ENCODE measurements around the gene FAM221B. TPM values are rescaled to one million over a fixed set of nuclear protein-coding genes. Genes with fewer than 3 reads are reported as not detected.
A peak's percentile ranks its signal among the peaks of the same experiment; 100 is the strongest.

The FAM221B gene
- total RNA-seq, 2 experiments from 2014 or later, result not detected

DNA sequence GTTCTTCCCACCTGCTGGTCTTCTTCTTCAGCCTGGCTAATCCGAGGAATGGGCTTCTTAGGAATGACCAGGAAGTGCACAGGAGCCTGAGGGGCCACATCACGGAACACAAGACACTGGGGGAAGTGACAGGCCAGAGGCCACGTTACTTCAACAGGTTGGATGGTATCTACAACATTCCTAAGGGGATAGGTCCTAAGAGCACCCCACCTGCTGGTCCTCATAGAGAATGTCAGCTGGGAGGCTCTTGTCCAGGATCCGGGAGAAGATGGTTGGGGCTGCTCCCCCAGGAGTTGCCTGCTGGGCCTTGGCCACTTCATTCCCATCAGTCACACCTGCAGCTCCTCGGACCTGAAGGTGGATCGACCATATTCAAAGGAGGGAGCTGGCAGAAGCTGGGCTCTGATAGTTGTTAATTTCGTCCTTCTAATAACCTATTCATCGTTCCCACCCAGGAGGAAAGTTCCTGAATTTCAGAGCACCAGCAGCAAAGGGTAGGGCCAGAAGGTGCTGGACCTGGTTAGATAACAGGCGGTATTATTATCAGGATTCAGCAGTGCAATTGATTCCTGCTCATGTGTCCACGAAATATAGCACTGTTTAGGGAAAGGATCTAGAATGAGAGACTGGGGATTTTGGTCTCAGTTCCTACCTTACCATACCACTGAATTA, 15.0 kb downstream of the FAM221B start:
- Mint-ChIP-seq H3K9me3 (no peaks in the 10 kb centered on the region), H3K27me3 (ENCODE audit: low read depth) (no peaks in the 10 kb centered on the region), H3K27ac (no peak overlapping the region), H3K4me3 (peak overlapping the region; percentile 92), H3K4me1 (ENCODE audit: low read depth) (peaks cover 28% of the 10 kb centered on the region), H3K36me3 (ENCODE audit: low read depth) (no peaks in the 10 kb centered on the region)
- intact Hi-C loops (cut with micrococcal nuclease), result loop anchor here (2.0 to 5.0 kb wide), 3 partner anchors 23 to 444 kb away; partner anchors contain the start of genes GNE and NPR2
- no peak for DNase-seq
- CTCF ChIA-PET, result interaction anchor here (1.0 to 2.3 kb wide), 7 partner anchors 12 to 197 kb away, joined by 3 to 15 read pairs (median 4); partner anchors contain the start of genes CREB3, FAM221B, GBA2 and RGP1

DNA sequence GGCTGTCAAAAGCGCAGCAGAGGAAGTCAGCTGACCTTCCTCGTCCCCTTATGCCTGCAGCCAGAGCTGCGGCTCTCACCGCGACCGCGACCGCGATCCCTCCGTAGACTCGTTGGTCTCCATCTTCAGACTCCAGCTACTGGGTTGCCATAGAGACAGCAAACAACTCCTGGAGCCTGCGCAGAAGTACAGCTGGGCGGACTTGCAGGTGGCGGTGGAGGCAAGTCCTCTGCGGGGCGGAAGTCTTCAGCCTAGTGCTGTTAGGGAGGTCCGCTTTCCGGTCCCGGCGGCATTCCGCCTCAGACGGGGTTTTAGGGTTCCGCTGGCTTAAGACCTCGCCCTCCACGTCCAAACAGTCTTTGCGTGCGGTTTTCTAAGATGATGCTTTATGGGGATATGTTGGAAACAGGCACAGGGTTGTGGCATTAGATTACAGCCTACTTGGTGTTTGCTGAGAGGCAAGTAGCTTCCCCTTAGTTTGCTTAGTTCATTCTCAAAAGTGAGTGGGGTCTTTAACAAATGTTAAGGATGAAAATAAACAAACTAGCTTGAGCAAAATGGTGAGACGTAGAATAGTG, 16.4 kb downstream of the FAM221B start, which contains the start of gene SPAG8:
TSS of gene SPAG8 (minus strand) at position 238 of the 578 bp plus-strand sequence. CDS start at position 123, 115 bp downstream.
- CTCF ChIA-PET, result interaction anchor here (0.6 to 2.7 kb wide), 11 partner anchors 14 to 143 kb away, joined by 3 to 11 read pairs (median 4); no protein-coding TSS in a partner anchor
- Mint-ChIP-seq H3K4me3 (peak within 1 kb of the TSS; percentile 82), H3K27ac (peak within 1 kb of the TSS; percentile 88), H3K27me3 (ENCODE audit: low read depth) (no peaks in the 10 kb centered on the region), H3K9me3 (no peaks in the 10 kb centered on the region), H3K4me1 (ENCODE audit: low read depth) (peaks cover 28% of the 10 kb centered on the region), H3K36me3 (ENCODE audit: low read depth) (no peaks in the 10 kb centered on the region)
- DNase-seq, result peak; percentile 96
- intact Hi-C loops (cut with micrococcal nuclease), result loop anchor here (2.0 to 5.0 kb wide), 2 partner anchors 21 to 445 kb away; partner anchors contain the start of genes GNE and NPR2

DNA sequence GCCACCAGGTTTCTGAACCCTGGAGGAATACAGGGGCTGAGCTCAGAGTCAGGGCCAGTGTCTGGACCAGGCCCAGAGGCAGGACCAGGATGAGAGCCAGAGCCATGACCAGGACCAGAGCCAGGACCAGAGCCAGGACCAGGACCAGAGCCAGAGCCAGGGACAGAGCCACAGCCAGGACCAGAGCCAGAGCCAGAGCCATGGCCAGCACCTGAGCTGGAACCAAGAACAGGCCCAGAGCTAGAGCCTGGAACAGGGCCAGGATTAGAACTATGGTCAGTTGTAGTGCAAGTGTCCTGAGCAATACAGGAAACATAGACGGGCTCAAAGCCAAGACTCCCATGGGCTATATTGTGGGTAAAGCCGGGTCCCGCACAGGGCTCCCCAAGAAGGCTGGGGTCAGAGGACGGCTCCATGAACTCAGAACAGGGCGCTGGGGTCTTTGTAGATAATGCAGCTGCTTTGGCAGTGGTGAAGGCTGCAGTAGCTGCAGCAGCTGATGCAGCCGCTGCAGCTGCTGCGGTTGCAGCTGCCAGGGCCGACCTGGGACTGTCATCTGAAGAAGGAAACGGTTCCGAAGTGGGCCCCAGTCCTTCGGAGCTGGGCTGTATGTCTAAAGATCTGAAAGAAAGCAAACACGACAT, 17.0 kb downstream of the FAM221B start:
- no peaks in the 10 kb centered on the region for H3K27me3 Mint-ChIP-seq (ENCODE audit: low read depth)
- H3K4me3 Mint-ChIP-seq, result peak overlapping the region; percentile 82
- peak overlapping the region; percentile 88 for H3K27ac Mint-ChIP-seq
- H3K4me1 Mint-ChIP-seq (ENCODE audit: low read depth), result peaks cover 32% of the 10 kb centered on the region
- H3K36me3 Mint-ChIP-seq (ENCODE audit: low read depth), result no peaks in the 10 kb centered on the region
- CTCF ChIA-PET, result interaction anchor here (0.5 to 2.7 kb wide), 9 partner anchors 15 to 92 kb away, joined by 3 to 11 read pairs (median 4); no protein-coding TSS in a partner anchor
- intact Hi-C loops (cut with micrococcal nuclease), result loop anchor here (2.0 to 5.0 kb wide), 2 partner anchors 21 to 446 kb away; partner anchors contain the start of genes GNE and NPR2
- H3K9me3 Mint-ChIP-seq, result no peaks in the 10 kb centered on the region
- DNase-seq, result no peak

DNA sequence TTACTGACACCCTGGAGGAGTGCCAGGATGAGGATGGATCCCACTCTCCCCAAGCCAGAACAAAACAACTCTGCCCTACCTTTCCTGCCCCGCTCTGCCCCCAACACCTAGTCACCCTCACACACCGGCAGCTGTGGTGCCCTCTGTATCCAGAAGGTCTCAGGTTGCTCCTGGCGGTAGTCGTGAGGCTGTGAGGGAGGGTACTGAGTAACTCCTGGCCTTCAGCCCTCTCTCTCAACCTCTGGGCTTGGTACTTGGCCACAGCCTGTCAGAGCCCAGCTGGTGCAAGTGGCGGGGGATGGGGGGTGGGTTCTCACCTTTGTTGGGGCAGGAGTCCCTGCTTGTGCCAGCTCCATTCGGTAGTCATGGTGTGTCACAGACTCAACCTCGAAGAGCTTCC, 18.4 kb downstream of the FAM221B start:
- H3K4me1 Mint-ChIP-seq (ENCODE audit: low read depth), result peaks cover 29% of the 10 kb centered on the region
- no peaks in the 10 kb centered on the region for H3K27me3 Mint-ChIP-seq (ENCODE audit: low read depth)
- intact Hi-C loops (cut with micrococcal nuclease), result loop anchor here (5.0 kb wide), 1 partner anchor 447 kb away; the partner anchor contains the start of gene GNE
- H3K9me3 Mint-ChIP-seq, result no peaks in the 10 kb centered on the region
- no peak for DNase-seq
- no peak overlapping the region for H3K27ac Mint-ChIP-seq
- H3K4me3 Mint-ChIP-seq, result no peak overlapping the region
- CTCF ChIA-PET, result interaction anchor here (1.0 to 2.7 kb wide), 2 partner anchors 20 to 22 kb away, joined by 5 to 11 read pairs; no protein-coding TSS in a partner anchor
- no peaks in the 10 kb centered on the region for H3K36me3 Mint-ChIP-seq (ENCODE audit: low read depth)

DNA sequence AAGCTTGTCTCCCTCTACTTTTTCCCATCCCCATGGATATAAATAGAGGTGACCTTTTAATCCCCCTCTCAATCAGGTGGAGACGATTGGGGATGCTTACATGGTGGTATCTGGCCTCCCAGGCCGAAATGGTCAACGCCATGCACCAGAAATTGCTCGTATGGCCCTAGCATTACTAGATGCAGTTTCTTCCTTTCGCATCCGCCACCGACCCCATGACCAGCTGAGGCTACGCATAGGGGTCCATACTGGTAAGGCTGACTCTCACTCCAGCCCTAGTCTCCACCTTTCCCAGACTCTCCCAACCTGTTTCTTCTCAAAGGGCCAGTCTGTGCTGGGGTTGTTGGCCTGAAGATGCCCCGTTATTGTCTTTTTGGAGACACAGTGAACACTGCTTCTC, 20.1 kb downstream of the FAM221B start:
- intact Hi-C loops (cut with micrococcal nuclease), result no loop called here
- Mint-ChIP-seq H3K27me3 (ENCODE audit: low read depth) (no peaks in the 10 kb centered on the region), H3K4me1 (ENCODE audit: low read depth) (peaks cover 21% of the 10 kb centered on the region), H3K27ac (no peak overlapping the region), H3K4me3 (no peak overlapping the region), H3K36me3 (ENCODE audit: low read depth) (no peaks in the 10 kb centered on the region), H3K9me3 (no peaks in the 10 kb centered on the region)
- CTCF ChIA-PET, result interaction anchor here (1.5 kb wide), 1 partner anchor 18 kb away, joined by 3 read pairs; no protein-coding TSS in a partner anchor
- no peak for DNase-seq

DNA sequence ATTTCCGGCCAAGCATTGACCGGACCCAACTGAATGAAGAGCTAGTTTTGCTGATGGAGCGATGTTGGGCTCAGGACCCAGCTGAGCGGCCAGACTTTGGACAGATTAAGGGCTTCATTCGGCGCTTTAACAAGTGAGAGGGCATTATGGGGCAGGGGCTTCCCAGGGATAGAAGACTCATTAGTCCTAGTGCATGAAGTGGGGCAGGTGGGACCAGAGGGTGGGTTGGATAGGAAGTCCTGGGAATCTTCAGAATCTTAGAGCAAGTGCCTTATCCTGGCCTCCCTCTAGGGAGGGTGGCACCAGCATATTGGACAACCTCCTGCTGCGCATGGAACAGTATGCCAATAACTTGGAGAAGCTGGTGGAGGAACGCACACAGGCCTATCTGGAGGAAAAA, 22.4 kb downstream of the FAM221B start:
- intact Hi-C loops (cut with micrococcal nuclease), result no loop called here
- H3K4me1 Mint-ChIP-seq (ENCODE audit: low read depth), result peaks cover 4% of the 10 kb centered on the region
- CTCF ChIA-PET, result interaction anchor here (1.1 kb wide), 1 partner anchor 16 kb away, joined by 7 read pairs; no protein-coding TSS in a partner anchor
- H3K9me3 Mint-ChIP-seq, result no peaks in the 10 kb centered on the region
- no peaks in the 10 kb centered on the region for H3K36me3 Mint-ChIP-seq (ENCODE audit: low read depth)
- H3K27me3 Mint-ChIP-seq (ENCODE audit: low read depth), result no peaks in the 10 kb centered on the region
- no peak for DNase-seq
- H3K4me3 Mint-ChIP-seq, result no peak overlapping the region
- no peak overlapping the region for H3K27ac Mint-ChIP-seq

DNA sequence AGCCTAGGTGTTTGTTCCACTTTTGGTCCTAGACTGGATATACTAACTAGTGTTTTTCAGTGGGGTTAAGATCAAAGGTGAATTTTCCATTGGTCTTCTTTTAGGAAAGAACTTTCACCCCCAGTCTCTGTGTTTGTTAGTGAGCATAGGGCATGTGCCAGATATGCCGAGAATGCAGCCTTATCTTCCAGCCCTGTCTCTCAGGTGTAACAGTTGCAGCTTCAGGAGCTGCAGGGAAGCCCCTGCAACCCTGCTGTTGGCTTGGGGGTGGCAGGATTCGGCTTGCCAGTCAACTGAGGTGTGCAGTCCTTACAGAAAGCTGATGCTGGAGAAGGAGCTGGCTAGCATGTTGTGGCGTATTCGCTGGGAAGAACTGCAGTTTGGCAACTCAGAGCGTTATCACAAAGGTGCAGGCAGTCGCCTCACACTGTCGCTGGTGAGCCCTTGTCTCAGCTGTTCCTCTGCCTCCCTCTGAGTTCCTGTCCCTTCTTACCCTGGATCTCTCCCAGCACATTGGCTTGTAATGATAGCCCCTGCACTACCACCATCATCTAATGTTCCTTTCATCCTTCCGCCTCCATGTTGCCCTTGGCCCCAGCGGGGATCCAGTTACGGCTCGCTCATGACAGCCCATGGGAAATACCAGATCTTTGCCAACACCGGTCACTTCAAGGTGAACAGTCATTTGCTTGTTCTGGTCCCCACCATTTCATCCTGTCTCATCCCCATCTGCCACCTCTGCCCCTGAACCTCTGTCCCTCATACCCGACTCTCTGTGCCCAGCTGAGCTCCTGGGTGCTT, 27.0 kb downstream of the FAM221B start:
- Mint-ChIP-seq H3K27me3 (ENCODE audit: low read depth) (no peaks in the 10 kb centered on the region), H3K4me1 (ENCODE audit: low read depth) (peaks cover 13% of the 10 kb centered on the region), H3K9me3 (no peaks in the 10 kb centered on the region), H3K27ac (no peak overlapping the region), H3K4me3 (no peak overlapping the region), H3K36me3 (ENCODE audit: low read depth) (peaks cover 3% of the 10 kb centered on the region)
- intact Hi-C loops (cut with micrococcal nuclease), result no loop called here
- CTCF ChIA-PET, result interaction anchor here (0.8 kb wide), 1 partner anchor 11 kb away, joined by 3 read pairs; no protein-coding TSS in a partner anchor
- DNase-seq, result no peak

DNA sequence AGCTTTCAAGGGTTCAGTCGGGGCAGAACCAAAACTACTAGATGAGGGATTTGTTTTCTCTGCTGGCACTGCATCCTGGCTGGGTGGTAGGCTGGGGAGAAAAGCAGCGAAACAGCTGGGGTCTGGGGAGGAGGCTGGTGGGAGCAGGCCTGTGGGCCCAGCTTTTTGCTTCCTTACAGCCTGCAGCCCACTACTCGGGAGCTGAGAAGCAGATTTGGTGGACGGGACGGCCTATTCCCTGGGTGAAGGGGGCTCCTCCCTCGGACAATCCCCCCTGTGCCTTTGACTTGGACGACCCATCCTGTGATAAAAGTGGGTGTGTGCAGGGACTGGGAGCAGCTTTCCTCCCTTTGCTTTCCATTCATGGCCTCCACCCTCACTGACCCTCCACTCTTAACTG, 28.0 kb downstream of the FAM221B start:
- H3K4me3 Mint-ChIP-seq, result no peak overlapping the region
- DNase-seq, result no peak
- H3K9me3 Mint-ChIP-seq, result no peaks in the 10 kb centered on the region
- no peak overlapping the region for H3K27ac Mint-ChIP-seq
- no peaks in the 10 kb centered on the region for H3K27me3 Mint-ChIP-seq (ENCODE audit: low read depth)
- intact Hi-C loops (cut with micrococcal nuclease), result no loop called here
- CTCF ChIA-PET, result no interaction called here
- H3K36me3 Mint-ChIP-seq (ENCODE audit: low read depth), result peaks cover 3% of the 10 kb centered on the region
- H3K4me1 Mint-ChIP-seq (ENCODE audit: low read depth), result peaks cover 12% of the 10 kb centered on the region

DNA sequence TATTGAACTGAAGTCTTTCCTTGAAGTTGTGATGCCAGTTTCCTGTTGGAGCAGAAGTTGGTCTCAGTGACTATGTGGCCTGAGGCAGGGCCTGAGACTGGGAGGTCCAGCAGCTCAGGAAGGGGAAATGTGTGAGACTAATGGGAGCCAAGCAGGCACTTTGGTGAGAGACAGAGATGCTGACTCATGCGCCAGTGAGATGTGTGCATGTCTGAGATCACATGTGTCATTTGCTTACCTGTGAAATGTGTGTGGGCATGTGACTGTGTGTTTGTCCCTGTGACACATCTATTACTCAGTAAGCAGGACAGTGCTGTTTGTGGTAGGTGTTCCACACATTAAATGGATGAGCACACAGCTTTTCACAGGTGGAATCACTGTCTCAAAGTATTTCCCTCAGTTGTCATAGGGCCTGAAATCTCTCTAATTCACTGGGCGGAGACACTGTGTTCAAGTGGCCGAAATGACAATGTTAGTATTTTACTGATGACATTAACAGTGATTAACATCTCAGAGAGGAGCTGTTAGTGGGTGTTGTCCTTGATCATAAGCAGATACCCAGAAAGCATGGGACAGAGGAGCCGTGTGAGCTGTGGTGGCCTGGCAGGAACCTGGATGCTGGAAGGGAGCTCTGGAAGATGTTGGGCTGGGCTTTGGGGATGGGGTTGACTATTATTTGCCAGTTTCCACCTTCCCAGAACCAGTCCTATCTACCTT, 29.7 kb downstream of the FAM221B start:
- Mint-ChIP-seq H3K27ac (no peak overlapping the region), H3K4me1 (ENCODE audit: low read depth) (peaks cover 12% of the 10 kb centered on the region), H3K27me3 (ENCODE audit: low read depth) (no peaks in the 10 kb centered on the region), H3K4me3 (no peak overlapping the region), H3K9me3 (no peaks in the 10 kb centered on the region), H3K36me3 (ENCODE audit: low read depth) (peaks cover 3% of the 10 kb centered on the region)
- CTCF ChIA-PET, result interaction anchor here (0.6 to 1.9 kb wide), 4 partner anchors 8 to 83 kb away, joined by 3 to 9 read pairs (median 5); no protein-coding TSS in a partner anchor
- intact Hi-C loops (cut with micrococcal nuclease), result no loop called here
- DNase-seq, result peak; percentile 64

DNA sequence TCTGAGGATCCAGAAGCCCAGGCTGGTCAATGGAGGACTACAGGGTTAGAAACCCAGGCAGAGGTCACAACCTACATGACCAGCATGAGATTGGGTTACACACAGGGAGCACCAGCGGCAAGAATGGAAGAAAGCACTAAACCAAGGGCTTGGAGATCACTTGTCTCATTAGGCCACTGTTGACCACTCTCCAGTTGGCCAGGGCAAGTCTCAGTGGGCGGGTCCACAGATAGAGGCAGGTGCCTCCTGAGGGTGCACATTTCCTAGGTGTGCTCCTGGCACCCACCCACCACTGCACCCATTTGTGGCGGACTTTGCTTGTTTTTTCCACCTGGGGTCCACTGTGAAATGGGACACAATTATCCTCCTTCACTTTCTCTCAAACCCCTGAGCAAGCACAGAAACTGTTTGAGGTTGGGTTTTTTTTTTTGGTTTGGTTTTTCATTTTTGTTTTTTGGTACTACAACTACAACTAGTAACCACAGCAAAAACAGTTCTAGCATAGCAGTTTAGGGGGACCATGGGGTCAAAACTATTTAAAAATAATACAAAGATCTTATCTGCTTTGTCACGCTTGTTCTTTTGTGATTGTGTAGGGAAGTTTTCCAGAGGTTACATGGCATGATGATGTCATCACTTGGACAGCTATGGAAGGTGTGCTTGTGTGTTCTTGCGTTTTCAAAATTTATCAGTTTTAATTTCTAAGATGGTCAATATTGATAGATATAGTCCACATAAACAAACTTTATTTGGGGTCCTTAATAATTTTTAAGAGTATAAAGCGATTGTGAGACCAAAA, 31.0 kb downstream of the FAM221B start:
- Mint-ChIP-seq H3K27me3 (ENCODE audit: low read depth) (no peaks in the 10 kb centered on the region), H3K27ac (no peak overlapping the region), H3K9me3 (no peaks in the 10 kb centered on the region), H3K4me3 (no peak overlapping the region), H3K36me3 (ENCODE audit: low read depth) (peaks cover 3% of the 10 kb centered on the region), H3K4me1 (ENCODE audit: low read depth) (peaks cover 12% of the 10 kb centered on the region)
- DNase-seq, result no peak
- intact Hi-C loops (cut with micrococcal nuclease), result no loop called here
- CTCF ChIA-PET, result interaction anchor here (1.5 to 1.9 kb wide), 3 partner anchors 29 to 393 kb away, joined by 3 to 9 read pairs (median 4); partner anchors contain the start of gene CLTA

Data from activated naive CD4-positive, alpha-beta T cell treated with anti-CD3 and anti-CD28 coated beads for 36 hours (primary cell).